ENCODE data around the gene ZDHHC9. TPM values are rescaled to one million over a fixed set of nuclear protein-coding genes. Genes with fewer than 3 reads are reported as not detected.
A peak's percentile ranks its signal among the peaks of the same experiment; 100 is the strongest.

The ZDHHC9 gene
- total and polyA plus RNA-seq, 8 donors, result 34.3 to 89.2 (median 38.4) TPM

DNA sequence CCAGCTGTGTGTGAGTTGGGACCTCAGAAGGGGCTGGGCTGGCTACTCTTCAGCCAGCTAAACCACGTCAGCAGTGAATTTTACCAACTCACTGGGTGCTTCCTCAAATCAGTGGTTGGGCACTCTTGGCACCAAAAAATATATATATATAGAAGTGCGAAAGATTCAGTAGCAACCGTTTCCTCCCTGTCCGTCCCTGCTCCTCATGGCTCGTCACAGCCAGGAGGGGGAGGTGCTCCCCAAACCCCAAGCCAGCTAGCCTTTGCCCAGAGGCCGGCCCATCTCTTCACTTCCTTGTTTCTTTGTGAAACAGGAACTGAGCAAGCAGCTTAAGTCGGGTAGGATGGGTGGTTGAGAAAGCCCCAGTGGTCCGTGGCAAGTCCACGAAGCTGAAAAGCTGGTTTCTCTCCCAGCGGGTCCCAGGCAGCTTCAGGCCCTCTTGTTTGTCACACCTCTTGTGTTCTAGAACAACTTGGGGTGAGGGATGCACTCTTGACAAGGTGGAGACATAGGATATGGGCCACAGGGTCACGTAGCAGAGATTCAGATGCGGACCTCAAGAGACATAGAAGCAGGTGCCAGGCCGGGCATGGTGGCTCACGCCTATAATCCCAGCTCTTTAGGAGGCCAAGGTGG lies 70.8 kb downstream of the ZDHHC9 start:
- TF ChIP-seq, protein P1, sequence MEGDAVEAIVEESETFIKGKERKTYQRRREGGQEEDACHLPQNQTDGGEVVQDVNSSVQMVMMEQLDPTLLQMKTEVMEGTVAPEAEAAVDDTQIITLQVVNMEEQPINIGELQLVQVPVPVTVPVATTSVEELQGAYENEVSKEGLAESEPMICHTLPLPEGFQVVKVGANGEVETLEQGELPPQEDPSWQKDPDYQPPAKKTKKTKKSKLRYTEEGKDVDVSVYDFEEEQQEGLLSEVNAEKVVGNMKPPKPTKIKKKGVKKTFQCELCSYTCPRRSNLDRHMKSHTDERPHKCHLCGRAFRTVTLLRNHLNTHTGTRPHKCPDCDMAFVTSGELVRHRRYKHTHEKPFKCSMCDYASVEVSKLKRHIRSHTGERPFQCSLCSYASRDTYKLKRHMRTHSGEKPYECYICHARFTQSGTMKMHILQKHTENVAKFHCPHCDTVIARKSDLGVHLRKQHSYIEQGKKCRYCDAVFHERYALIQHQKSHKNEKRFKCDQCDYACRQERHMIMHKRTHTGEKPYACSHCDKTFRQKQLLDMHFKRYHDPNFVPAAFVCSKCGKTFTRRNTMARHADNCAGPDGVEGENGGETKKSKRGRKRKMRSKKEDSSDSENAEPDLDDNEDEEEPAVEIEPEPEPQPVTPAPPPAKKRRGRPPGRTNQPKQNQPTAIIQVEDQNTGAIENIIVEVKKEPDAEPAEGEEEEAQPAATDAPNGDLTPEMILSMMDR (IDR thresholded peaks at IDR 0.05), result no peak
- no peaks in the 10 kb centered on the region for H3K36me3 ChIP-seq
- peak overlapping the region in 1 of 2 donors; percentile 89 for H3K27ac ChIP-seq
- H3K4me3 ChIP-seq, result no peak overlapping the region
- H3K4me1 ChIP-seq, result peaks cover 0 to 23% of the 10 kb centered on the region in 2 donors
- peak in 2 of 4 donors; percentile 89 to 90 for DNase-seq
- intact Hi-C loops (cut with DNase I), result no loop called here
- peak; percentile 72 for ATAC-seq
- H3K9me3 ChIP-seq, result no peaks in the 10 kb centered on the region
- no peaks in the 10 kb centered on the region for H3K27me3 ChIP-seq

DNA sequence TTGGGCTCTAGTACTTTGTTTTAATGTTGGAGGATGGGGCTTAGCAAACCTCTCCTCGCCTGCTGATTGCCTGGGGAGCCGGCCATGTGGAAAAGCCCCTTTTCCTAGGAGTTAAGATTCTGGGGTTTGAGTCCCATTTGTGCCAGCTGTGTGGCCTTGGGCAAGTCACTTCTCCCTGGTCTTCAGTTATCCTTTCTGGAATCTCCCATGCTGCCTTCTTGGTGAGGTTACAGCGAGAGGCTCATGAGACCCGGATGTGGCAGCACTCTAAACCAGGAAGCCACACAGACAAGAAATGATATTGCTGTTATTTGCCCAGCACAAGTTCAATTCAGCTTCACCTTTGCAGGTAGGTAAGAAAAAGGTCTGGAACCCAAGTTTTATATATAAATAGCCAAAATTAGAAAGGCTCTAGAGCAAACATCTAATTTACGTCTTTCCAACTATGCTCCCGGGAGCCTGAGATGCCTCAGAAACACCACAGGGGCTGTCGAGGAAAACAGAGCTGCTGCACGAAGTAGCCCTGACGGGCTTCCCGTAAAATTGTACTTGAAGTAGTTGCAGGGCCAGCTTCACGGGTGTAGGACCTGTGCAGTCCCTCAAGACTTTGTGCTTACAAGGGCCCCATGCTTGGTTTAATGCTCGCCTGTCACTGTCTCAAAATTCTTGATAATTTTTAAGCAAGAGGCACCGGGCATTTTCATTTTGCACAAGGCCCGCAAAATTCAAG lies 72.3 kb downstream of the ZDHHC9 start:
- Histone ChIP-seq H3K9me3 (no peaks in the 10 kb centered on the region), H3K4me1 (peaks cover 0 to 12% of the 10 kb centered on the region in 2 donors), H3K4me3 (no peak overlapping the region), H3K36me3 (no peaks in the 10 kb centered on the region), H3K27ac (no peak overlapping the region), H3K27me3 (no peaks in the 10 kb centered on the region)
- DNase-seq (no peak), ATAC-seq (no peak)
- TF ChIP-seq, protein P1 (IDR thresholded peaks at IDR 0.05), result no peak
- intact Hi-C loops (cut with DNase I), result no loop called here

DNA sequence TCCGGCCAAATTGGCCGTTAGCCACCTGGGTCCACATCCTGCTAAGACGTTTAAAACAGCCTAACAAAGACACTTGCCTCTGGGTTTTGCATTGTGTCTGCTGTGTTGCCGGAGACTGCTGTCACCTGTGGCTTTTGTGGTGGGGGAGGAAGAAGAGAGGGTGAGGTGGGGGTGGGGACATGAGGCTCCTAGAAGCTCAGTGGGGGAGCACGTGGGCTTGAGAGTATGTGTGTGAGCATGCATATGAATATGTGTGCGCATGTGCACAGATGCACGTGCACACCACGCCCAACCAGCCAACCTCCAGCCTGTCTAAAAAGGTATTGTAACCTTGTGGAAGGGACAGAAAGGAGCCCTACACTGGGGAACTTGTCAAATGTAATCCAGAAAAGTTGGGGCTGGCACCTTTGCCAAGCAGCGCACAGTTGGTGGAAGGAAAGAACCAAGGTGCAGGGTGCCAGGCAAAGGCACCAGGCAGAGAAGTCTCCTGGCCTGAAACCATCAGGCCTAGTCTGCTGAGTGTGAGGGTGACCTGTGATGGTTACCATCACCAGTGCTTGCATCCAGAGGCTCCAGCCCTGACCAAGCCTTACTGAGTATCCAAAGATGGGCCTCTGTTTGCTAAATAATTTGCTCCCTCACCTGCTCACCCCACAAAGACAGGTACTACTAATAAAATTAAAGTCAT lies 74.1 kb downstream of the ZDHHC9 start:
- peak; percentile 13 for ATAC-seq

DNA sequence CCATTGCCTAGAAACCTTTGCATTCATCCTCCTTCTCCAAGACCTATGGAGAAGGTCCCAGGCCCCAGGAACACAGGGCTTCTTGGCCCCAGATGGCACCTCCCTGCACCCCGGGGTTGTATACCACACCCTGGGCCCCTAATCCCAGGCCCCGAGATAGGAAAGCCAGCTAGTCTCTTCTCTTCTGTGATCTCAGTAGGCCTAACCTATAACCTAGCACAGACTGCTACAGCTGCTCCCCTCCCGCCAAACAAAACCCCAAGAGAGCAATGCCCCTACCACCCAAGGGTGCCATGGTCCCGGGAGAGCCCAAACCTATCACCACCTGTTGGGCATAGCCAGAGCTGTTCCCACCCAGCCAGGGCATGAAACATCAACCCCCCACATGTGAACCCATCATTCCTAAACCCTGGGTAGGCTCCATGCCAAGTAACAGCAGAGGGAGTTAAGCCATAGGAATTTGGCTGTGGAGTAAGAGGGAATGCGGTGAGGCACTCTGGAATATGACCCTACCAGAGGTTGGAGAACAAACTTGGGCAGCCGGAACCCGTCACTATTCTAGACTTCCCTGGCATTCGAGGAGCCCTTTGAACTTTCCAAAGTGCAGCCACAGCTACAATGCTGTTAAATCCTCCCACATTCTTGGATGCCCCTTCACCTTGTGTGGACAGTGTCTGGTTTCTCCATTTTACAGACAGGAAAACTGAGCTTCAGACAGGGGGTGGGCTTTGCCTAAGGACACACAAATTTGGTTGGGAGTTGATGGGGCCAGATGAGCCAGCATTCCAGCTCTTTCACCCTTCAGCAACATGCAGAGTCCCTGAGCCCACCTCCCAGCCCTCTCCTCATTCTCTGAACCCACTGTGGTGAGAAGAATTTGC lies 74.9 kb downstream of the ZDHHC9 start:
- H3K27ac ChIP-seq, result no peak overlapping the region

More for the DNA sequence above, 74.1 kb downstream of the ZDHHC9 start:
- no peaks in the 10 kb centered on the region for H3K36me3 ChIP-seq
- H3K9me3 ChIP-seq, result no peaks in the 10 kb centered on the region
- H3K27ac ChIP-seq, result no peak overlapping the region
- peaks cover 0 to 12% of the 10 kb centered on the region in 2 donors for H3K4me1 ChIP-seq
- DNase-seq, result no peak
- intact Hi-C loops (cut with DNase I), result no loop called here
- H3K4me3 ChIP-seq, result no peak overlapping the region
- H3K27me3 ChIP-seq, result no peaks in the 10 kb centered on the region
- TF ChIP-seq, protein P1 (IDR thresholded peaks at IDR 0.05), result no peak

More for the DNA sequence above, 74.9 kb downstream of the ZDHHC9 start:
- DNase-seq, result no peak
- H3K4me1 ChIP-seq, result peaks cover 0 to 10% of the 10 kb centered on the region in 2 donors
- no peaks in the 10 kb centered on the region for H3K27me3 ChIP-seq
- ATAC-seq, result no peak
- intact Hi-C loops (cut with DNase I), result no loop called here
- no peaks in the 10 kb centered on the region for H3K9me3 ChIP-seq
- no peaks in the 10 kb centered on the region for H3K36me3 ChIP-seq
- TF ChIP-seq, protein P1 (IDR thresholded peaks at IDR 0.05), result no peak
- no peak overlapping the region for H3K4me3 ChIP-seq

Measured in left lung (tissue), 10 donors.